Duodenal mucosa (tissue), 2 donors: ENCODE data around the gene DNAJC5.

Experiments
- H3K27ac ChIP-seq: one replicate; pipeline ENCODE4 v1.7.0; 2013; ENCODE audit warnings: low read depth, low read length
- H3K27me3 ChIP-seq, 2 donors: one replicate each; pipeline ENCODE4 v1.7.0; 2013; ENCODE audit warnings: low read length in 2 of 2, control low read depth in 1 of 2; ENCODE audit not compliant: insufficient read depth in 2 of 2, control insufficient read depth in 1 of 2
- H3K36me3 ChIP-seq, 2 donors: one replicate each; pipeline ENCODE4 v1.7.0; 2013; ENCODE audit warnings: low read length in 2 of 2, control low read depth in 1 of 2; ENCODE audit not compliant: insufficient read depth in 2 of 2, control insufficient read depth in 1 of 2
- H3K4me1 ChIP-seq, 2 donors: one replicate each; pipeline ENCODE4 v1.7.0; 2013; ENCODE audit warnings: low read length in 2 of 2, control low read depth in 1 of 2; ENCODE audit not compliant: insufficient read depth in 2 of 2, control insufficient read depth in 1 of 2
- H3K4me3 ChIP-seq, 2 donors: one replicate each; pipeline ENCODE4 v1.7.0; 2013; ENCODE audit warnings: low read length in 2 of 2, low read depth in 1 of 2
- H3K9ac ChIP-seq, 2 donors: one replicate each; pipeline ENCODE4 v1.7.0; 2013; ENCODE audit warnings: low read length in 2 of 2, low read depth in 1 of 2
- H3K9me3 ChIP-seq, 2 donors: one replicate each; pipeline ENCODE4 v1.7.0; 2013; ENCODE audit warnings: low read length in 2 of 2, control low read depth in 1 of 2; ENCODE audit not compliant: control insufficient read depth in 1 of 2

The DNAJC5 gene

DNA sequence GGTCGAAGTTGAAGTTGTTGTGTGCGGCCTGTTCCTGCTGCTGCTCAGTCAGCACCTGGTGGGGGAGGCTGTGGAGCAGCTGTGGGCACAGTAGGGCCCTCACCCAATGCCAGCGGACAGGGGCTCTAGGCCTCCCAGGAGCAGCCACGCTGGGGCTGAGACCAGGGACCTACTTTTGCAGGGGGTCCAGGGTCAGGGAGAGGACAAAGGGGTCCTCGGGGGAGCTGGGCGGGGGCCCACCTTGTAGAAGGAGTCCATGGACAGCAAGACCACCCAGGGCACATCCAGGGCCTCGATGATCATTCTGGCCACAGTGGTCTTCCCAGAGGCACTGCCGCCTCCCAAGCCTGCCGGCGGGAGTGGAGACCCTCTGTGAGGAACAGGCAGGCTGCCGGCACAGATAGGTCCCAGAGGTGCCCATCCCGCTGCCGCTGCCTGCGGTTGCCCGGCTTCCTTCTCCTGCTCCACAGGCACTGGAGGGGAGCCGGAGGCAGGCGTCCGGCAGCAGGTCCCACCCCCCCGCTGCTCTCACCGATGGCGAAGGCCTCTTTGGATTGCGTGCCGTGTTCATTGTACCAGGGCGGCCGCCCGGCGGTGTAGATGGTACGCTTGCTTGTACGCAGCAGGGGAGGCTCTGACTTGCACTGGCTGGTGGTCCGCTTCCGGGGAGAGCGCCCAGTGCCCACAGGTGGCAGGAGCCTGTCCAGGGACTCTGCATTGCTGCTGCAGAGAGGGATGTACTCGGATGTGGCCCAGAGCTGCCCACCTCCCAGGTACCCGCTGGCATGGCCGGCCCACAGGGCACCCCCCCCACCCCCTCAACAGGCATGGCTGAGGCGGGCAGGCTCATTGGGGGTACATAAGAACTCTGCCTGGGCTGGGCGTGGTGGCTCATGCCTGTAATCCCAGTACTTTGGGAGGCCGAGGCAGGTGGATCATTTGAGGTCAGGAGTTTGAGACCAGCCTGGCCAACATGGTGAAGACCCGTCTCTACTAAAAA is 51.3 kb downstream of the DNAJC5 start:
- Histone ChIP-seq H3K36me3 (peaks cover 28 to 45% of the 10 kb centered on the region in 2 donors), H3K27me3 (no peaks in the 10 kb centered on the region), H3K9ac (no peak overlapping the region), H3K4me3 (no peak overlapping the region), H3K4me1 (peaks cover 41 to 54% of the 10 kb centered on the region in 2 donors), H3K27ac (no peak overlapping the region), H3K9me3 (no peaks in the 10 kb centered on the region)

DNA sequence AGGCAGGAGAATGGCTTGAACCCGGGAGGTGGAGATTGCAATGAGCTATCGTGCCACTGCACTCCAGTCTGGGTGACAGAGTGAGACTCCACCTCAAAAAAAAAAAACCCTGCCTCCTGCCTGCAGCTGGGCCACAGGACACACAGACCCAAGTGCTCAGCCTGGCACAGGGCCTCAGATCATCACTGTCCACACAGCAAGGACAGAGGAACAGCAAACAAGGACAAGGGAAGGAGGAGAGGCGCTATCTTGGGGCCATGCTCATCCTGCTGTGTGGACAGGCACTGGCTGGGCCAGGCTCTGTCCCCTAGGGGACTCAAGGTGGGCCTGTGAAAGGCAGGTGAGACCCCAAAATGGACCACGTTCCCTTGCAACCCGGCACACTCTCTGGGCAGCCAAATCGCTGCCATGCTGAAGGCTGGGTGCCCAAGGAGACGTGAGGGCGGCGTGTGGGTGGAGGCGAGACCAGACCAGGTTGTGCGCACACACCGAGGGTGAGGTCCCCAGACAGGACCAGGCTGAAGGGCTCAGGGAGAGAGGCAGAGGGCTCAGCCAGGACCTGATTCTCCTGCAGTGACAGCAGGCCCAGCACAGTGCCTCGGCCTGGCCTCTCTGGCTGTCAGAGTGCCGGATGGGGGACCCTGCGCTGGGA is 52.2 kb downstream of the DNAJC5 start:
- Histone ChIP-seq H3K9me3 (no peaks in the 10 kb centered on the region), H3K36me3 (peaks cover 28 to 43% of the 10 kb centered on the region in 2 donors), H3K4me3 (no peak overlapping the region), H3K4me1 (peaks cover 49 to 61% of the 10 kb centered on the region in 2 donors), H3K27ac (no peak overlapping the region), H3K9ac (no peak overlapping the region), H3K27me3 (no peaks in the 10 kb centered on the region)

GRCh38 chr20:63947638-63948456 is 52.9 kb downstream of the DNAJC5 start:
- Histone ChIP-seq H3K9ac (no peak overlapping the region), H3K4me3 (peak overlapping the region; percentile 22 to 31), H3K36me3 (peaks cover 27 to 41% of the 10 kb centered on the region in 2 donors), H3K27me3 (no peaks in the 10 kb centered on the region), H3K4me1 (peaks cover 56 to 62% of the 10 kb centered on the region in 2 donors), H3K27ac (no peak overlapping the region), H3K9me3 (no peaks in the 10 kb centered on the region)

- Histone ChIP-seq H3K9ac (peak overlapping the region; percentile 25 to 48), H3K27me3 (no peaks in the 10 kb centered on the region), H3K4me3 (peak overlapping the region; percentile 11 to 40), H3K4me1 (peaks cover 71 to 78% of the 10 kb centered on the region in 2 donors), H3K9me3 (no peaks in the 10 kb centered on the region), H3K27ac (peak overlapping the region; percentile 70), H3K36me3 (peaks cover 2 to 11% of the 10 kb centered on the region in 2 donors)
Observed at GRCh38 chr20:63950701-63951397, 55.9 kb downstream of the DNAJC5 start.

DNA sequence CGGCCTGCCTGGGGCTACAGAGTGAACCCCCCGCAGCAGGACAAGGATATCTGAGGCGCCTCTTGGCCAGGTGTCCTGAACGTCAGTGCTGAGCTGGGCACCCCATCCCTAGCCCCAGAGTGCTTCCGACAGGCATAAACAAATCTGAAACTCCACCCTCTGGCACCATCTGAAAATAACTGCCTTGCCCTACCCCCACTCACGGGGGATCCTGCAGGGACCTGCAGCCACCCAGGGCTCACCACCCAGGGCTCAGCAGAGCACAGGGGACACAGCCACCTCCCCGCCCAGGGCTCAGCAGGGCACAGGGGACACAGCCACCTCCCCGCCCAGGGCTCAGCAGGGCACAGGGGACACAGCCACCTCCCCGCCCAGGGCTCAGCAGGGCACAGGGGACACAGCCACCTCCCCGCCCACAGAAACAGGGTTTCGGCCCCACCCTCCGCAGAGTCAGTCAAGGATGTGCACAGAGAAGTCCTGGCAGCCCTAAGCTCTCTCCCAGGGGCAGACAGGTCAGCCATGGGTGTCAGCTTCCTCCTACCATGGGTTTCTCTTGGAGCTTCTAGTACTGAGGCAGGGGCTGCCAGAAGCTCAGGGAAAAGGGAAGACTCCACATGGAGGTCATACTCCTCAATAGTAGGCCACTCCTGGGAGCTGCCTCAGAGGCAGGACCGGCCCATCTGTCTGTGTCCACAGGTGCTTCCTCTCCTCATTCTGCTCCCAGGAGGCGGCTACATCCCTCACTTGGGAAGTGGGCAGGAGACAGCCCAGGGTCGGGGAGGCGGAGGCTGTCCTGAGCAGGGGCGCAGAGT is 56.7 kb downstream of the DNAJC5 start:
- peaks cover 0 to 7% of the 10 kb centered on the region in 2 donors for H3K36me3 ChIP-seq
- peaks cover 71 to 78% of the 10 kb centered on the region in 2 donors for H3K4me1 ChIP-seq
- peak overlapping the region; percentile 11 to 40 for H3K4me3 ChIP-seq
- H3K9ac ChIP-seq, result peak overlapping the region; percentile 48 to 51
- no peaks in the 10 kb centered on the region for H3K27me3 ChIP-seq
- no peaks in the 10 kb centered on the region for H3K9me3 ChIP-seq
- H3K27ac ChIP-seq, result peak overlapping the region; percentile 70

DNA sequence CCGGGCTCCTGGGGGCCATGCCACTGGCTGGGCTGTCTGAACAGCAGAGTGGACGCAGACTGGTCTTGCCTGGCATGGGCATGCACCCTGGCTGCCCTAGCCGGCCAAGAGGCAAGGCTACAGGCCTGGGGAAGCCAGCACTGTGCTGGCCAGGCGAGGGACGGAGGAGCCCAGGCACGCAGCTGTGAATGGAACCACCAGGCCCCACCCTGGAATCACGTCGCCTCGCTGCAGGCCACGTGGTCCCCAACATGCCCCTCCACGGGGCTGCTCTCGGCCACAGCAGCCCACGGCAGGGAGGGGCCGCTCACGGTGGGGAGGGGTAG is 57.2 kb downstream of the DNAJC5 start:
- H3K4me1 ChIP-seq, result peaks cover 70 to 80% of the 10 kb centered on the region in 2 donors
- H3K27ac ChIP-seq, result peak overlapping the region; percentile 38
- peaks cover 0 to 7% of the 10 kb centered on the region in 2 donors for H3K36me3 ChIP-seq
- no peak overlapping the region for H3K4me3 ChIP-seq
- H3K9ac ChIP-seq, result peak overlapping the region in 1 of 2 donors; percentile 51
- H3K9me3 ChIP-seq, result no peaks in the 10 kb centered on the region
- no peaks in the 10 kb centered on the region for H3K27me3 ChIP-seq

GRCh38 chr20:63952769-63953168 is 57.8 kb downstream of the DNAJC5 start:
- H3K4me3 ChIP-seq, result no peak overlapping the region
- H3K9me3 ChIP-seq, result no peaks in the 10 kb centered on the region
- no peak overlapping the region for H3K9ac ChIP-seq
- peaks cover 0 to 7% of the 10 kb centered on the region in 2 donors for H3K36me3 ChIP-seq
- no peaks in the 10 kb centered on the region for H3K27me3 ChIP-seq
- H3K4me1 ChIP-seq, result peaks cover 68 to 78% of the 10 kb centered on the region in 2 donors
- H3K27ac ChIP-seq, result peak overlapping the region; percentile 38

- Histone ChIP-seq H3K27me3 (no peaks in the 10 kb centered on the region), H3K36me3 (peaks cover 0 to 3% of the 10 kb centered on the region in 2 donors), H3K9ac (peak overlapping the region; percentile 60 to 82), H3K27ac (no peak overlapping the region), H3K4me1 (peaks cover 68 to 72% of the 10 kb centered on the region in 2 donors), H3K4me3 (peak overlapping the region; percentile 80 to 89), H3K9me3 (no peaks in the 10 kb centered on the region)
Observed at GRCh38 chr20:63953764-63954429, 59.0 kb downstream of the DNAJC5 start.
